Measurements from ENCODE around the gene SH3BP2. TPM values are rescaled to one million over a fixed set of nuclear protein-coding genes. Genes with fewer than 3 reads are reported as not detected.

SH3BP2 gene
- polyA plus RNA-seq, 1 of the 3 experiments (the other 2 are of a cell fraction) = 25.2 TPM

DNA sequence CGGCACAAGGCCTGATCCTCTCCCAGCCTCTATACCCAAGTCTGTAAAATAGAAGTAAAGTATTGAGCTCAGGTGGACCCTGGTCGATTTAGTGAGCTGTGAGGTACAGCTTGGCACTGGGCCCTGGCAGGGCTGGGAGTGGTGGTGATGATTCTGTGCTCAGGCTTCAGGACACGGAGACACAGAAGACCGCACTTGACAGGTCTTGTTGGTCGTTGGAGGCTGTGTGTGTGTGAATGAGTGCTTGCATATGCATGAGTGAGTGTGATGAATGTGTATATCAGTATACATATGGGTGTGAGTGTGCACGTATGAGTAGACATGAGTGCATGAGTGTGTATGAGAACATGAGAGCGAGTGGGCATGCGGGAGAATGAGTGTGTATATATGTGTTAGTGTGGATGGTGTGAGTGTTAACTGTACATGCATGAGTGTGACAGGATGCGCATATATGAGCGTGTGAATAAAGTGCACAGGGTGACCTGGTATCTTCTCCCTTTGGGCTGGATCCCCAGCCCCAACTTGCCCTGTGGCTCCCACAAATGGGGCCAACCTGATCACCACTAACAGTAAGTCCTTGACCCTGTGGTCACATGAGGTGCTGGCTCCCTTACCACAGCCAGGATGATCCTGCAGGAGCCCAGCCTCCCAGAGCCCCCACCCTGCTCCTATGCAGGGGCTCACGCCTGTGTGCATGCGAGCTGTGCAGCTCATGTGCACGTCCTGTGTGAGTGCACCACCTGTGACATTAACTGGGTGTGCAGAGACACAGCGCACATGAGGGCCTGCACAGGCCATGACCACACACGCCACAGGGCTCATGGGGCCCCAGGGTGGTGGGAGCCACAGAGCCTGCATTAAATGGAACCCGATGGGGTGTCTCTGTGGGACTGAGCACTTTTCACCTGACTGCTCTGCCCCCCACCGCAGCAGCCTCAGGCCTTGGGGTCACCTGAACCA, 20.8 kb downstream of the SH3BP2 start (continued):
- TF ChIP-seq ELF1 (IDR thresholded peaks at IDR 0.05) (no peak), SMC3 (IDR thresholded peaks at IDR 0.05; ENCODE audit: low read depth, low read length) (no peak), TAF1 (IDR thresholded peaks at IDR 0.05; ENCODE audit: borderline replicate concordance, low read depth, low read length) (no peak)

DNA sequence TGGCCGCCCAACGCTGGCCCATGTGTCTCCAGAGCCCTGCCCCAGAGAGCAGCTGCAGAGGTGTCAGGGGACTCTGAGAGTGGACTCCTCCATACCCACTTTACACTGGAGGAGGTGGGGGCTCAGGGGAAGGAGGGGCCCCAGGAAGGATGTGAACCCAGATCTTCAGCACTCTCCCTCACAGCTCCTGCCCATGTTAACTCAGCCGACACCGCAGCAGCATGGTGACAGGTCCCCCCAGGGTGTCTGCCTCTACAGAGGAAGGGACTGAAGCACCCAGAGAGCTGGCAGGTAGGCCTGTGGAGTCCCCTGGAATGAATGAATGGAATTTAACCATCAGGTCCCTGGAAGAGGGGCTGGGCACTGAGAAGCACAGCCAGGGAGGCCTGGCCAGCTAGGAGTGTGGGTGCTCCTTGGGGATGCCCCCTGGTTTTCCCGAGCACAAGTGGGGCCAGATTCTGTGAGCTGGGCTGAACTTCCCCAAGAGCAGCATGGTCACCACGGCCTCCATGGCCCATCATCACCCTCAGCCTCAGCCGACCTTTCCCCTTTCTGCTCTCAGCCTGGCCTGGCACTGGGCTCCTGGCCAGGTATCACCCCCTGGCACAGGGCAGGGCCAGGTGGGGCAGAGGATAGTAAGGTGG, 21.9 kb downstream of the SH3BP2 start:
- Histone ChIP-seq H3K27me3 (ENCODE audit: insufficient read depth) (no peaks in the 10 kb centered on the region), H3K36me3 (replicated peaks in 1 of 2; ENCODE audit: control insufficient read depth in 1 of 2, insufficient read depth in 2 of 2, low read length in 1 of 2) (peaks cover 0 to 5% of the 10 kb centered on the region in 2 experiments), H4K20me1 (ENCODE audit: insufficient read depth) (no peaks in the 10 kb centered on the region), H3K27ac (ENCODE audit: low read depth in 2 of 2, low read length in 1 of 2) (no peak overlapping the region), H3K79me2 (ENCODE audit: insufficient read depth) (peaks cover 21% of the 10 kb centered on the region), H3K4me2 (no peak overlapping the region), H3K9me3 (peaks cover 5% of the 10 kb centered on the region; the same call in 1 of the 2 replicates), H3K9me2 (no peaks in the 10 kb centered on the region), H2AFZ (ENCODE audit: low read depth) (no peak overlapping the region), H3K4me1 (ENCODE audit: control insufficient read depth in 1 of 2, insufficient read depth in 2 of 2, low read depth in 1 of 2, low read length in 1 of 2) (peaks cover 0 to 47% of the 10 kb centered on the region in 2 experiments; a peak in 1 of 4 replicates), H3F3A (replicated peaks; ENCODE audit: insufficient read depth) (peaks cover 4% of the 10 kb centered on the region), H3K9ac (no peak overlapping the region), H3K4me3 (ENCODE audit: low read depth in 2 of 2, low read length in 1 of 2) (no peak overlapping the region)
- 88% methylated on average over 3 of the region's 7 CpGs for WGBS (ENCODE audit: low lambda C conversion rate)
- DNase-seq = no peak
- ChIA-PET POLR2A (interaction anchor here (0.6 kb wide), 1 partner anchor 55 kb away, joined by 3 read pairs; no protein-coding TSS in a partner anchor), CTCF (no interaction called here)
- TF ChIP-seq MXI1 (IDR thresholded peaks at IDR 0.05; ENCODE audit: low read depth, low read length) = no peak
- TF ChIP-seq TEAD4 (IDR thresholded peaks at IDR 0.05; ENCODE audit: borderline replicate concordance, insufficient read depth) = no peak
- TF ChIP-seq MAX (IDR thresholded peaks at IDR 0.05; ENCODE audit: low read depth) = no peak
- TF ChIP-seq RAD21 (IDR thresholded peaks at IDR 0.05; ENCODE audit: low read length) = no peak
- TF ChIP-seq SIN3A (IDR thresholded peaks at IDR 0.05; ENCODE audit: borderline replicate concordance, low read depth, low read length) = no peak

DNA sequence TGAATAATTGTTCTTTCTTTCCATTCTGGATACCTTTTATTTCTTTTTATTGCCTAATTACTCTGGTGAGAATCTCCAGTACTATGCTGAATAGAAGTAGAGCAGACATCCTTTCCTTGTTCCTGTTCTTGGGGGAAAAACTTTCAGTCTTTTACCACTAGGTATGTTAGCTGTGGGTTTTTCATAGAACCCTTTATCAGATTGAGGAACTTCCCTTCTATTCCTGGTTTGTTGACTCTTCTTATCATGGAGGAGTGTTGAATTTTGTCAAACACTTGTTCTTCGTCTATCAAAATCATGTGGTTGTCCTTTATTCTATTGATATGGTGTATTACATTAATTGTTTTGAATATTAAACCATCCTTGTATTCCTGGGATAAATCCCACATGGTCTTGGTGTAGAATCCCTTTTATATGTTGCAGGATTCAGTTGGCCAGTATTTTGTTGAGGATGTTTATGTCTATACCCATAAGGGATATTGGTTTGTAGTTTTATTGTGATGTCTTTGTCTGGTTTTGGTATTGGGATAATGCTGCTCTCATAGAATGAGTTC, 23.6 kb downstream of the SH3BP2 start:
- ChIA-PET CTCF (no interaction called here), POLR2A (no interaction called here)
- H3K4me2 ChIP-seq = no peak overlapping the region
- no peaks in the 10 kb centered on the region for H3K9me2 ChIP-seq
- 87% methylated on average over 1 of the region's 1 CpG for WGBS (ENCODE audit: low lambda C conversion rate)
- peaks cover 5% of the 10 kb centered on the region; the same call in 1 of the 2 replicates for H3K9me3 ChIP-seq
- TF ChIP-seq CTCF (IDR thresholded peaks at IDR 0.05) (no peak), NRF1 (IDR thresholded peaks at IDR 0.05; ENCODE audit: low read depth, low read length) (no peak), POLR2AphosphoS5 (IDR thresholded peaks at IDR 0.05; ENCODE audit: low read depth, low read length) (no peak), NFIC (IDR thresholded peaks at IDR 0.05; ENCODE audit: borderline replicate concordance) (no peak), MXI1 (IDR thresholded peaks at IDR 0.05; ENCODE audit: low read depth, low read length) (no peak), TAF1 (IDR thresholded peaks at IDR 0.05; ENCODE audit: borderline replicate concordance, low read depth, low read length) (no peak)
- TF ChIP-seq, protein P1, sequence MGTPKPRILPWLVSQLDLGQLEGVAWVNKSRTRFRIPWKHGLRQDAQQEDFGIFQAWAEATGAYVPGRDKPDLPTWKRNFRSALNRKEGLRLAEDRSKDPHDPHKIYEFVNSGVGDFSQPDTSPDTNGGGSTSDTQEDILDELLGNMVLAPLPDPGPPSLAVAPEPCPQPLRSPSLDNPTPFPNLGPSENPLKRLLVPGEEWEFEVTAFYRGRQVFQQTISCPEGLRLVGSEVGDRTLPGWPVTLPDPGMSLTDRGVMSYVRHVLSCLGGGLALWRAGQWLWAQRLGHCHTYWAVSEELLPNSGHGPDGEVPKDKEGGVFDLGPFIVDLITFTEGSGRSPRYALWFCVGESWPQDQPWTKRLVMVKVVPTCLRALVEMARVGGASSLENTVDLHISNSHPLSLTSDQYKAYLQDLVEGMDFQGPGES (IDR thresholded peaks at IDR 0.05; ENCODE audit: low read depth, low read length) = no peak
- no peaks in the 10 kb centered on the region for H3K27me3 ChIP-seq (ENCODE audit: insufficient read depth)
- no peak overlapping the region for H2AFZ ChIP-seq (ENCODE audit: low read depth)
- H3K9ac ChIP-seq = no peak overlapping the region
- no peak for DNase-seq
- H3K27ac ChIP-seq (ENCODE audit: low read depth in 2 of 2, low read length in 1 of 2) = no peak overlapping the region
- peaks cover 0 to 34% of the 10 kb centered on the region in 2 experiments; a peak in 1 of 4 replicates for H3K4me1 ChIP-seq (ENCODE audit: control insufficient read depth in 1 of 2, insufficient read depth in 2 of 2, low read depth in 1 of 2, low read length in 1 of 2)
- H3K79me2 ChIP-seq (ENCODE audit: insufficient read depth) = peaks cover 25% of the 10 kb centered on the region
- no peak overlapping the region for H3K4me3 ChIP-seq (ENCODE audit: low read depth in 2 of 2, low read length in 1 of 2)
- peaks cover 4% of the 10 kb centered on the region for H3F3A ChIP-seq (replicated peaks; ENCODE audit: insufficient read depth)
- H4K20me1 ChIP-seq (ENCODE audit: insufficient read depth) = no peaks in the 10 kb centered on the region
- peaks cover 2 to 5% of the 10 kb centered on the region in 2 experiments for H3K36me3 ChIP-seq (replicated peaks in 1 of 2; ENCODE audit: control insufficient read depth in 1 of 2, insufficient read depth in 2 of 2, low read length in 1 of 2)

Data from SK-N-SH (cell line).